ENCODE data around the gene CFAP221.

DNA sequence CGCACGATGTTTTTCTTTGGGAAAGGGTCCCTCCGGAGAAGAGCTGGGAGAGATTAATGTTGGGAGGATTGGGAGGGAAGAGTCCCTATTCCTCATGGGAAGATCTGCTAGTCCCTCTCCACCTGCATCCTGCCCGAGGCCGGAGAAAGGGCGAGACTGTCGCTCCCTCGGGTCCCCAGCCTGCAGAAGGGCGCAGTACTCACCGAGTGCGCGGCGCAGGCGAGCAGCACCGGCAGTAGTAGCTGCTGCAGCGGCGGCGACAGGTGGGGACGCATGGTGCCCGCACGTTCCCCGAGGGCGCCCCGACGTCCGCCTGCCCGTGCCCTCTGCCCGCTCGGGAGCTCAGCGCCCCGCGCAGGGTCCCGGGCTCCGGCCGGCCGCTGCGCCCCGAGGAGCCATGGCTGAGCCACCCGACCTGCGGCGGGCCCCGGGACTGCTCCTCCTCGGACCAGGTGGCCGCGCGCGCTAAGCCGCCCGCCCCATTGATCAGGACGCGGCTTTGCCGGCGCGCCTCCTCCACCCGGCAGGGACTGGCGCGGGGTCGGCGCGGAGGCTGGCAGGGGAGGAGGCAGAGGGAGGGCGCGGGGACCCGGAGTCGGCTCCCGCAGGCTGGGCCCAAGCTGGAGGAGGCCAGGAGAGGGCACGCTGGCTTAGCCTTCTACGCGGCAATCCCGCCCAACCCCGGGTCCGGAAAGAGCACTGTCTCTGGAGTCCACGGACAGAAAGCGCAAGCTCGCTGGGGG is 20.1 kb upstream of the CFAP221 start, which contains the start of gene SCTR:
- TF ChIP-seq HDAC2 (IDR thresholded peaks at IDR 0.05) (no peak), USF2 (IDR thresholded peaks at IDR 0.05) (no peak), HEYL (CRISPR knock-in tag; IDR thresholded peaks at IDR 0.05) (no peak), CTCF (IDR thresholded peaks at IDR 0.05) (no peak), EHMT2 (IDR thresholded peaks at IDR 0.05; ENCODE audit: low read depth) (no peak), RFX5 (IDR thresholded peaks at IDR 0.05) (no peak), MYC (IDR thresholded peaks at IDR 0.05; ENCODE audit: borderline replicate concordance, low read length) (no peak)

All from A549 (cell line).